ENCODE results near the gene MEIOSIN. TPM values are rescaled to one million over a fixed set of nuclear protein-coding genes. Genes with fewer than 3 reads are reported as not detected.

Gene MEIOSIN
- total RNA-seq, 1 experiment from 2014 or later = not detected

DNA sequence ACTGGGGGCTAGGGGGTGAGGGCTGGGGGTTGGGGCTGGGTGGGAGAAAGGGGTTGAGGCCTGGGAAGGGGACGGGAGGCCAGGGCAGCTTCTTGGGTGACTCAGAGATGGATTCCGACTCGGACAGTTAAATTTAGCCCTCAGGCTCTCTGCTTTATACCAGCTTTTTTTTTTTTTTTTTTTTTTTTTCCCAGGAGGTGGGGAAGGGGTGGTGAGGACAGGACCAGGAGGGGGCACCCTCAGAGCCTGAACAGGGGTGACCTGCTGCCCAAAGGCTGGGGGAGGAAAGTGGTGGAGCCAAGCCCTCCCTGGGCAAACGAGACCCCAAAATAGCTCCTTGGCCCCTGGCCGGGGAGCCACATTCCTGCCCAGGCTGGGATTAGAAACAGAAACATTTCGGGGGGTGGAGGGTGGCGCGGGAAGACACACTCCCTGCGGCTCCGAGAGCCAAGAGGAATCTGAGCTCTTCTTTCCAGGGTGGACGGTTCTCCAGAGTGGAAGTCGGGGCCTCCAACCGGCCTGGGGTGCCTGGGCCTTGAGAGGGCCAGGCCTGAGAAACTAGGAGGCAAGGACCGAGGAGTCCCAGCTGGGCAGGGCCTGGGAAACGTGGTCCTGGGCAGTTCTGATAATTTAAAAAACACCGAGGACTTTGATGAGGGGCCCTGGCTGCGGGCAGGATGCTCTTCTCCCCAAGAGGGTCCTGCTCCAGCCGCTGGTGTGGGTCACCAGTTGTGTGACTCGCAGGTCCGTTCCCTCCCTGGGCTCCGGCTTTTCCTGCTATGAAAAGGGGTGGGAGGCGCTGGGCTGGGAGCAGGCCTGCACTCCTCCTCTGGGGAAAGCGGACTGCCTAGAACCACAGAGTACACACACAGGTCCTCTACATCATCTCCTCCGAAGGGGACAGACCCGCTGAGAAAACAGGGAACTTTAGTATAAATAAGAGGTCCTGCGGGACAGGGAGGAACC is 49.9 kb downstream of the MEIOSIN start:
- ChIA-PET POLR2A (interaction anchor here (0.9 to 5.1 kb wide), 12 partner anchors 9 to 103 kb away, joined by 3 to 102 read pairs (median 6); partner anchors contain the start of genes DMWD, FBXO46, IRF2BP1 and QPCTL), CTCF (interaction anchor here (0.6 to 2.5 kb wide), 6 partner anchors 8 to 94 kb away, joined by 3 to 15 read pairs (median 4); partner anchors contain the start of gene SIX5)
- peaks cover 28% of the 10 kb centered on the region for H3K4me1 Mint-ChIP-seq (ENCODE audit: insufficient read depth, unreplicated experiment)
- H3K9me3 Mint-ChIP-seq (ENCODE audit: unreplicated experiment) = no peaks in the 10 kb centered on the region
- H3K4me3 Mint-ChIP-seq (ENCODE audit: unreplicated experiment) = peak overlapping the region; percentile 57
- peaks cover 37% of the 10 kb centered on the region for H3K36me3 Mint-ChIP-seq (ENCODE audit: insufficient read depth, unreplicated experiment)
- BruUV-seq (replicated peaks) = no TSS peak
- peak overlapping the region; percentile 84 for H3K27ac Mint-ChIP-seq (ENCODE audit: low read depth, unreplicated experiment)
- intact Hi-C loops (cut with micrococcal nuclease) = loop anchor here (1.0 kb wide), 1 partner anchor 9 kb away; the partner anchor contains the start of gene DMWD
- peak; percentile 83 for DNase-seq (ENCODE audit: unreplicated experiment)
- no peaks in the 10 kb centered on the region for H3K27me3 Mint-ChIP-seq (ENCODE audit: insufficient read depth, unreplicated experiment)
- TF ChIP-seq, protein P1, sequence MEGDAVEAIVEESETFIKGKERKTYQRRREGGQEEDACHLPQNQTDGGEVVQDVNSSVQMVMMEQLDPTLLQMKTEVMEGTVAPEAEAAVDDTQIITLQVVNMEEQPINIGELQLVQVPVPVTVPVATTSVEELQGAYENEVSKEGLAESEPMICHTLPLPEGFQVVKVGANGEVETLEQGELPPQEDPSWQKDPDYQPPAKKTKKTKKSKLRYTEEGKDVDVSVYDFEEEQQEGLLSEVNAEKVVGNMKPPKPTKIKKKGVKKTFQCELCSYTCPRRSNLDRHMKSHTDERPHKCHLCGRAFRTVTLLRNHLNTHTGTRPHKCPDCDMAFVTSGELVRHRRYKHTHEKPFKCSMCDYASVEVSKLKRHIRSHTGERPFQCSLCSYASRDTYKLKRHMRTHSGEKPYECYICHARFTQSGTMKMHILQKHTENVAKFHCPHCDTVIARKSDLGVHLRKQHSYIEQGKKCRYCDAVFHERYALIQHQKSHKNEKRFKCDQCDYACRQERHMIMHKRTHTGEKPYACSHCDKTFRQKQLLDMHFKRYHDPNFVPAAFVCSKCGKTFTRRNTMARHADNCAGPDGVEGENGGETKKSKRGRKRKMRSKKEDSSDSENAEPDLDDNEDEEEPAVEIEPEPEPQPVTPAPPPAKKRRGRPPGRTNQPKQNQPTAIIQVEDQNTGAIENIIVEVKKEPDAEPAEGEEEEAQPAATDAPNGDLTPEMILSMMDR (IDR thresholded peaks at IDR 0.05; ENCODE audit: unreplicated experiment) = no peak

DNA sequence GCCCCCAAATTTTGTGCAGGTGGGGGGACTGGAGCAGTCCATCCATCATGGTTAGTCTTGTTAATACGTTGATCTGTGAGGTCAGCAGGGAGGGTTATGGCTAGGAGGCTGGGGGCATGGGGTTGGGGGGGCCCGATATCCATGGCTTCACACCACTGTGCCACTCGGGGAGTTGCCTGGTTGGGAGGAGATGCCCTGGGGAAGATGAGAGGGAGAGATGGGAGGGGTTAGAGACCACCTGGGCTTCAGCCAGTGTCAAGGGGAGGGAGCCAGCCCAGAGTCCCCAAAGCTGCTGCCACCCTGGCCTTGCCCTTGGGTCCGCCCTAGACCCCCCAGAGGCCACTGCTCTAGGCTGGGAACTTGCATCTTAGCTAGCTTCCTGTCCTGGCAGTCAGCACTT is 50.9 kb downstream of the MEIOSIN start:
- H3K27ac Mint-ChIP-seq (ENCODE audit: low read depth, unreplicated experiment) = peak overlapping the region; percentile 84
- intact Hi-C loops (cut with micrococcal nuclease) = no loop called here
- DNase-seq (ENCODE audit: unreplicated experiment) = no peak
- peaks cover 37% of the 10 kb centered on the region for H3K36me3 Mint-ChIP-seq (ENCODE audit: insufficient read depth, unreplicated experiment)
- H3K4me3 Mint-ChIP-seq (ENCODE audit: unreplicated experiment) = no peak overlapping the region
- H3K27me3 Mint-ChIP-seq (ENCODE audit: insufficient read depth, unreplicated experiment) = no peaks in the 10 kb centered on the region
- no TSS peak for BruUV-seq (replicated peaks)
- H3K9me3 Mint-ChIP-seq (ENCODE audit: unreplicated experiment) = no peaks in the 10 kb centered on the region
- CTCF ChIA-PET = interaction anchor here (1.3 kb wide), 1 partner anchor 15 kb away, joined by 6 read pairs; no protein-coding TSS in a partner anchor
- TF ChIP-seq, protein P1 (IDR thresholded peaks at IDR 0.05; ENCODE audit: unreplicated experiment) = no peak
- POLR2A ChIA-PET = interaction anchor here (0.9 to 1.6 kb wide), 2 partner anchors 9 to 102 kb away, joined by 4 to 9 read pairs; partner anchors contain the start of genes DMWD and IRF2BP1
- H3K4me1 Mint-ChIP-seq (ENCODE audit: insufficient read depth, unreplicated experiment) = peaks cover 25% of the 10 kb centered on the region

DNA sequence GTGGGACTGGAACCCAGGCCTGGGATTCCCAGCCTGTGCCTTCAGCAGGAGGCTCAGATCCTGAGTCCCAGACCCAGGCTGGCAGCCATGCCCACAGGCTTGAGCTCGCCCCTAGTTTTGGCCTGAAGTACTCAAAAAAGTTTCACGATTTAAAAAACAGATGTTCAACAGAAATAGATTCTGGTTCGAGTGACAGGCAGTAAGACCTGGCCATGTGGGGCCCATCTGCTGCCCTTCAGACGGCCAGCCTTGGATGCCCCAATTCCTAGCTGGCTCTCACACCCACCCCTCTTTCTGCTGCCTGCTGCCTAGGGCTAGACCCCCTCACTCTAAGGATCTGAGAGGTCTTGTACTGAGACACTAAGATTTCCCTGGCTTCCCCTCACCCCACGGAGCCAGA is 51.9 kb downstream of the MEIOSIN start:
- POLR2A ChIA-PET = no interaction called here
- peaks cover 44% of the 10 kb centered on the region for H3K36me3 Mint-ChIP-seq (ENCODE audit: insufficient read depth, unreplicated experiment)
- DNase-seq (ENCODE audit: unreplicated experiment) = no peak
- no TSS peak for BruUV-seq (replicated peaks)
- H3K27ac Mint-ChIP-seq (ENCODE audit: low read depth, unreplicated experiment) = no peak overlapping the region
- no peaks in the 10 kb centered on the region for H3K27me3 Mint-ChIP-seq (ENCODE audit: insufficient read depth, unreplicated experiment)
- no peaks in the 10 kb centered on the region for H3K9me3 Mint-ChIP-seq (ENCODE audit: unreplicated experiment)
- intact Hi-C loops (cut with micrococcal nuclease) = no loop called here
- CTCF ChIA-PET = interaction anchor here (1.3 kb wide), 1 partner anchor 14 kb away, joined by 6 read pairs; no protein-coding TSS in a partner anchor
- peaks cover 19% of the 10 kb centered on the region for H3K4me1 Mint-ChIP-seq (ENCODE audit: insufficient read depth, unreplicated experiment)
- H3K4me3 Mint-ChIP-seq (ENCODE audit: unreplicated experiment) = no peak overlapping the region
- TF ChIP-seq, protein P1 (IDR thresholded peaks at IDR 0.05; ENCODE audit: unreplicated experiment) = no peak

DNA sequence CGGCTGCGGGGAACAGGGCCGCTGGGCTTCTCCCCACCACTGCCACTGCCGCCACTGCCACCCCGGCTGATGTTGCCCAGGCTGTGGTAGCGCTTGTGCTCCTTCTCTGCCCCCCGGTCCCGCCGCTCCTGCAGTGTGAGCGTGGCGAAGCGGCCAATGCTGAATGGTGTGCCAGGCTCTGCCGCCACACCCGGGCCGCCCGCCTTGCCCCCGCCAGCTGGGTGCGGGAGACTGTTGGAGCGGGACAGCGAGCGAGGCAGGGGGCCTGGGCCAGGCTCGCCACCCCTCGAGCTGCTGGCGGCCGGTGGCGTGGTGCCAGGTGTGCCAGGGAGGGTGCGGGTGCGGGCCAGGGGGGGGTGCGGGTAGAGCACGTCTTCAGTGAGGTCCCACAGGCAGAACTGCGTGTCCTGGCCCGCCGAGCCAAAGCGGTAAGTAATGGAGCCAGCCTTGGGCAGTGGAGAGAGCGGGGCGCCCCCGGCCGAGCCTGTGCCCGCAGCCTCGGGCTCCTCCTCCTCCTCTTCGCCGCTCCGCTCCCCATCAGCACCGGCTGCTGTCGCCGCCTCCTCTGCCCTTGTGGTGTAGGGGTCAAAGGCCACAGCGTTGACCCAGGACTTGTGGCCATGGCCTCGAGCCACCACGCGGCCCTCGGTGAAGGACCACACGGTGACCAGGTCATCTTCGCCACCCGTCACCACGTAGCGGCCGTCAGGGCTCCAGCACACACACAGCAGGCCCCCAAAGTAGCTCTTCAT is 52.7 kb downstream of the MEIOSIN start:
- ChIA-PET POLR2A (no interaction called here), CTCF (no interaction called here)
- no peak overlapping the region for H3K27ac Mint-ChIP-seq (ENCODE audit: low read depth, unreplicated experiment)
- H3K4me1 Mint-ChIP-seq (ENCODE audit: insufficient read depth, unreplicated experiment) = peaks cover 23% of the 10 kb centered on the region
- BruUV-seq (replicated peaks) = no TSS peak
- H3K27me3 Mint-ChIP-seq (ENCODE audit: insufficient read depth, unreplicated experiment) = no peaks in the 10 kb centered on the region
- peaks cover 38% of the 10 kb centered on the region for H3K36me3 Mint-ChIP-seq (ENCODE audit: insufficient read depth, unreplicated experiment)
- H3K4me3 Mint-ChIP-seq (ENCODE audit: unreplicated experiment) = no peak overlapping the region
- TF ChIP-seq, protein P1 (IDR thresholded peaks at IDR 0.05; ENCODE audit: unreplicated experiment) = no peak
- no peak for DNase-seq (ENCODE audit: unreplicated experiment)
- intact Hi-C loops (cut with micrococcal nuclease) = no loop called here
- H3K9me3 Mint-ChIP-seq (ENCODE audit: unreplicated experiment) = no peaks in the 10 kb centered on the region
